GM13977 (cell line): Measurements from ENCODE around the gene MST1R.
"Not testable (repeated sequence)": the region's sequence is repeated elsewhere in the genome, so short reads cannot be mapped to it uniquely, and the experiment has no call there.

Source experiments
- DNase-seq: peaks from one replicate; pipeline ENCODE4 v3.0.0; 2012; ENCODE audit warnings: low spot score
- in situ Hi-C: fragments of 300-500 bp; cut with MboI; formaldehyde crosslinking; loops from one replicate; pipeline ENCODE4 v1.12.0; 2022; ENCODE audit warnings: low sequenced_read_pairs, low pct_unique_long_range_greater_than_20kb, mixed read lengths, inconsistent platforms; ENCODE audit not compliant: unreplicated experiment
- TF ChIP-seq, protein P1 (sequence below): IDR thresholded peaks from 2 replicates; pipeline ENCODE4 v1.5.1; 2012; ENCODE audit warnings: mild to moderate bottlenecking, control low read depth; ENCODE audit not compliant: insufficient read depth; ENCODE audit errors: extremely low read depth, missing control alignments

Gene MST1R

GRCh38 chr3:49937090-49937489 is 33.4 kb upstream of the MST1R start:
- in situ Hi-C loops = no loop called here
- DNase-seq = no peak
- TF ChIP-seq, protein P1, sequence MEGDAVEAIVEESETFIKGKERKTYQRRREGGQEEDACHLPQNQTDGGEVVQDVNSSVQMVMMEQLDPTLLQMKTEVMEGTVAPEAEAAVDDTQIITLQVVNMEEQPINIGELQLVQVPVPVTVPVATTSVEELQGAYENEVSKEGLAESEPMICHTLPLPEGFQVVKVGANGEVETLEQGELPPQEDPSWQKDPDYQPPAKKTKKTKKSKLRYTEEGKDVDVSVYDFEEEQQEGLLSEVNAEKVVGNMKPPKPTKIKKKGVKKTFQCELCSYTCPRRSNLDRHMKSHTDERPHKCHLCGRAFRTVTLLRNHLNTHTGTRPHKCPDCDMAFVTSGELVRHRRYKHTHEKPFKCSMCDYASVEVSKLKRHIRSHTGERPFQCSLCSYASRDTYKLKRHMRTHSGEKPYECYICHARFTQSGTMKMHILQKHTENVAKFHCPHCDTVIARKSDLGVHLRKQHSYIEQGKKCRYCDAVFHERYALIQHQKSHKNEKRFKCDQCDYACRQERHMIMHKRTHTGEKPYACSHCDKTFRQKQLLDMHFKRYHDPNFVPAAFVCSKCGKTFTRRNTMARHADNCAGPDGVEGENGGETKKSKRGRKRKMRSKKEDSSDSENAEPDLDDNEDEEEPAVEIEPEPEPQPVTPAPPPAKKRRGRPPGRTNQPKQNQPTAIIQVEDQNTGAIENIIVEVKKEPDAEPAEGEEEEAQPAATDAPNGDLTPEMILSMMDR = no peak

DNA sequence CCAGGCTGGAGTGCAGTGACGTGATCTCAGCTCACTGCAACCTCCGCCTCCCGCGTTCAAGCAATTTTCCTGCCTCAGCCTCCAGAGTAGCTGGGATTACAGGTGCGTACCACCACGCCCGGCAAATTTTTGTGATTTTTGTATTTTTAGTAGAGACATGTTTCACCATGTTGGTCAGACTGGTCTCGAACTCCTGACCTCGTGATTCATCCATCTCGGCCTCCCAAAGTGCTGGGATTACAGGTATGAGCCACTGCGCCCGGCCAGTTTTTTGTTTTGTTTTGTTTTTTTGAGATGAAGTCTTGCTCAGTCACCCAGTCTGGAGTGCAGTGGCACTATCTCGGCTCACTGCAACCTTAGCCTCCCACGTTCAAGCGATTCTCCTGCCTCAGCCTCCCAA is 28.6 kb upstream of the MST1R start:
- DNase-seq, in situ Hi-C loops: not testable (repeated sequence)

- TF ChIP-seq, protein P1 = no peak
- in situ Hi-C loops = no loop called here
- no peak for DNase-seq
Observed at GRCh38 chr3:49930922-49931321, 27.2 kb upstream of the MST1R start.

DNA sequence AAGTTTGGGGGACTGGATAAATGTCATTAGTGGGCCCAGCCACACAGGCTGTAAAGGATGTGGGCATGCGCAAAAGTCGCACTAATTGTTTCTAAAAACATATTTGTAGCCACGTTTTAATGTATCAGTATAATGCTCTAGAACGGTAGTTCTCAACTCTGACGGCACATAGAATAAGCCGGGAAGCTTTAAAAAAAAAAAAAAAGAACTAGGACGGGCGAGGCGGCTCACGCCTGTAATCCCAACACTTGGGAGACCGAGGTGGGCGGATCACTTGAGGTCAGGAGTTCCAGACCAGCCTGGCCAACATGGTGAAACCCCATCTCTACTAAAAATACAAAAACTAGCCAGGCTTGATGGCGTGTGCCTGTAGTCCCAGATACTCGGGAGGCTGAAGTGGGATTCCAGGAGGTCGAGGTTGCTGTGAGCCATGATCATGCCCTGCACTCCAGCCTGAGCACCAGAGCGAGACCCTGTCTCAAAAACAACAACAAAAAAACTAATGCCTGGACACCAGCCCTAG is 26.6 kb upstream of the MST1R start:
- TF ChIP-seq, protein P1 = no peak
- in situ Hi-C loops = no loop called here
- DNase-seq = no peak

GRCh38 chr3:49929291-49930167 is 25.9 kb upstream of the MST1R start, which contains the start of gene MON1A:
Gene MON1A (minus strand): TSS chr3:49929811. CDS start chr3:49913346, 16,465 bp downstream.
- DNase-seq = peak; percentile 87
- in situ Hi-C loops = no loop called here
- TF ChIP-seq, protein P1 = peak; percentile 18

- TF ChIP-seq, protein P1 = no peak
- DNase-seq = no peak
- in situ Hi-C loops = no loop called here
Observed at GRCh38 chr3:49928481-49929017, 24.9 kb upstream of the MST1R start.

DNA sequence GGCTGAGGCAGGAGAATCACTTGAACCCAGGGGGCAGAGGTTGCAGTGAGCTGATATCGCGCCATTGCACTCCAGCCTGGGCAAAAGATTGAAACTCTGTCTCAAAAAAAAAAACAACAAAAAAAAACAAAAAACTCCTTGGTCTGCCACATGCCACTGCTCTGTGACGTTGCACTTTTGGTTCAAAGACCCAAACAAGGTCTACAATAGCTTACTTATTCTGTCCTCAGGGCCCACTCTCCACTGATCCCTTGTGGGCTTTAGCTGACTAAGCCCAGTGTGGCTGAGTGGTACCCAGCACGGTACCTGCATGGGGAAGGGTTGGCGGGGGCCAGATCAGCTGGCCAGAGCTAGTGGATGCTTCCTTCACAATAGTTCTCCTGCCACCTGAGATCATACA is 24.1 kb upstream of the MST1R start:
- TF ChIP-seq, protein P1 = no peak
- in situ Hi-C loops = no loop called here
- DNase-seq = no peak
